ENCODE measurements around the gene RPS19BP1.

The RPS19BP1 gene, protein sequence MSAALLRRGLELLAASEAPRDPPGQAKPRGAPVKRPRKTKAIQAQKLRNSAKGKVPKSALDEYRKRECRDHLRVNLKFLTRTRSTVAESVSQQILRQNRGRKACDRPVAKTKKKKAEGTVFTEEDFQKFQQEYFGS

DNA sequence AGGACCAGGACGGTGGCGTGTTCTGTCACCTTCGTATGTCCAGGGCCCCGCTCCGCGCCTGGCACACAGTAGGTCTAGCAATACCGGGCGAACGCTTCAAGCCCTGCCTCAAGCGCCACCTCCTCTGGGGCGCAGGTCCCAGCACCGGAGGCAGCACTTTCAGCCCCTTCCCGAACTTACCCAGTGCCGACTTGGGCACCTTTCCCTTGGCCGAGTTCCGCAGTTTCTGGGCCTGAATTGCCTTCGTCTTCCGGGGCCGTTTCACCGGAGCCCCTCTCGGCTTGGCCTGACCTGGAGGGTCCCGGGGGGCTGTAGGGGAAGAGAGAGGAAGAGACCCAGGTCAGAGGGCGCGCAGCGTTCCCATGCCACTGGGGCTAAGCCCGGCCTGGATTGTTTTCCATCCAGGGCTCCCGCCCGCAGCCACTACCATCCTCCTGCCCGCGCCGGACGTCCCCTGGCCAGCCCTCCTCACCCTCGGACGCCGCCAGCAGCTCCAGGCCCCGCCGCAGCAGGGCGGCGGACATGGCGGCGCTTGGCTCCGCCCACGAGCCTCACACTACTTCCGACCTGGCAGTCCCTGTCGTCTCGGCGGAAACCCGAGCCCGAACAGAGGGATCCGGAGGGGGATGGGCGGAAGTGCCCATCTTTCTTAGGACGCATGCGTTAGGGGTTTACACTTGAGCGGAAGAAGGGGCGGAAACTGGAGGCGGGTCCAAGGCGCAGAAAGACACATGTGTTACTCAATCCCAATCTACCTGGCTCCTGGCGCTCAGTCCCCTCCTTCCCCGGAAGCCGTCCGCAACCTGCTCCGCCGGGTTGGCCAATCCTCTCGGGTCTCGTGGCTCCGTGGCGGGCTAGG lies at the start of gene RPS19BP1:
Gene RPS19BP1 (minus strand): TSS at position 534 of the 859 bp plus-strand sequence. CDS start 10 bp downstream, at position 524.
- WGBS (ENCODE audit: insufficient coverage, insufficient read length), result no CpG with 5 or more reads among the region's 67 CpGs
- peak; percentile 100 for DNase-seq (ENCODE audit: low read depth, low spot score)
- no peaks in the 10 kb centered on the region for H3K9me3 ChIP-seq (ENCODE audit: control insufficient read depth, insufficient read depth, low read length)
- H3K4me1 ChIP-seq (ENCODE audit: control insufficient read depth, insufficient read depth, low read length), result peaks cover 12% of the 10 kb centered on the region
- peaks cover 9% of the 10 kb centered on the region for H3K36me3 ChIP-seq (ENCODE audit: control insufficient read depth, insufficient read depth, low read length)
- H3K27me3 ChIP-seq (ENCODE audit: control insufficient read depth, insufficient read depth, low read length), result no peaks in the 10 kb centered on the region
- peak within 1 kb of the TSS; percentile 90 for H3K4me3 ChIP-seq (ENCODE audit: low read length)
- no peak within 1 kb of the TSS for H3K27ac ChIP-seq (ENCODE audit: low read length)

DNA sequence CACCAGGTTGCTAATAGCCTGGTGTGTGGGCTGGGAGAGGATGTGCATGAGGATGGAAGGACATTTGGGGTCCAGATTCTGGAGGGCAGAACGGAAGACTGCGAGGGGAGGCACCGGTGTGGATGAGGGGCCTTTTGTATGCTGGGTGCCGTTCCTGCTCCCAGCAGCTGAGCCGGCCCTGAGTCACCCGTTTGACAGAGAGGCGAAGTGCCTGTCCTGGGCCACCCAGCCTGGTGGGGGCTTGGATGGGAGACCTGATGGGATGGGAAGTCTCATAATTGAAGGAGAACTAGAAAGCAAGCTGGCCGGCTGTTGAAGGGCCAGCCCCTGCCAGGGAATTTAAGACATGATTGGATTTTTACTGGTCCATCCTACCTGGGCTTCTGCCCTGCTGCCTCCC lies 48.8 kb upstream of the RPS19BP1 start:
- WGBS (ENCODE audit: insufficient coverage, insufficient read length), result no CpG with 5 or more reads among the region's 8 CpGs
- H3K27ac ChIP-seq (ENCODE audit: low read length), result no peak overlapping the region
- H3K36me3 ChIP-seq (ENCODE audit: control insufficient read depth, insufficient read depth, low read length), result no peaks in the 10 kb centered on the region
- no peaks in the 10 kb centered on the region for H3K27me3 ChIP-seq (ENCODE audit: control insufficient read depth, insufficient read depth, low read length)
- H3K4me1 ChIP-seq (ENCODE audit: control insufficient read depth, insufficient read depth, low read length), result peaks cover 3% of the 10 kb centered on the region; the same call in 1 of the 2 replicates
- DNase-seq (ENCODE audit: low read depth, low spot score), result no peak
- H3K4me3 ChIP-seq (ENCODE audit: low read length), result no peak overlapping the region
- no peaks in the 10 kb centered on the region for H3K9me3 ChIP-seq (ENCODE audit: control insufficient read depth, insufficient read depth, low read length)

DNA sequence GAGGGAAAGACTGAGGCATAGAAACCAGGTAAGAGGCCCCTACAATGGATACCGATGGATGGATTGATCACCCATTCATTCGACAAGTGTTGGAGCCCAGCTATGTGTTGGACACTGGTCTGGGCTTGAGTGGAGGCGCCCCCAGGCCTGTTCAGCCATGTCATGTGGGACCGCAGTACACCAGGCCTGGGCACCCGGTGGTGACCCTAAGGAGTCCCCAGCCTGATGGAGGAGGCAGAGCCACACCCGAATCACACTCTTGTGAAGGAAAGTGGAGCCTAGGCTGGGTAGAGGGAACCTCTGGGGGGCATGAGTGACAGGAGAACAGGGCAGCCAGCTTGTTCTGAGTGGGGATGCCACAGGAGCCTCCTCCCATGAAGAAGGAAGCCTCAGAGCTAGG lies 48.2 kb upstream of the RPS19BP1 start:
- Histone ChIP-seq H3K4me1 (ENCODE audit: control insufficient read depth, insufficient read depth, low read length) (peaks cover 3% of the 10 kb centered on the region; the same call in 1 of the 2 replicates), H3K36me3 (ENCODE audit: control insufficient read depth, insufficient read depth, low read length) (no peaks in the 10 kb centered on the region), H3K27me3 (ENCODE audit: control insufficient read depth, insufficient read depth, low read length) (no peaks in the 10 kb centered on the region), H3K27ac (ENCODE audit: low read length) (no peak overlapping the region), H3K9me3 (ENCODE audit: control insufficient read depth, insufficient read depth, low read length) (no peaks in the 10 kb centered on the region), H3K4me3 (ENCODE audit: low read length) (no peak overlapping the region)
- no peak for DNase-seq (ENCODE audit: low read depth, low spot score)
- no CpG with 5 or more reads among the region's 6 CpGs for WGBS (ENCODE audit: insufficient coverage, insufficient read length)

DNA sequence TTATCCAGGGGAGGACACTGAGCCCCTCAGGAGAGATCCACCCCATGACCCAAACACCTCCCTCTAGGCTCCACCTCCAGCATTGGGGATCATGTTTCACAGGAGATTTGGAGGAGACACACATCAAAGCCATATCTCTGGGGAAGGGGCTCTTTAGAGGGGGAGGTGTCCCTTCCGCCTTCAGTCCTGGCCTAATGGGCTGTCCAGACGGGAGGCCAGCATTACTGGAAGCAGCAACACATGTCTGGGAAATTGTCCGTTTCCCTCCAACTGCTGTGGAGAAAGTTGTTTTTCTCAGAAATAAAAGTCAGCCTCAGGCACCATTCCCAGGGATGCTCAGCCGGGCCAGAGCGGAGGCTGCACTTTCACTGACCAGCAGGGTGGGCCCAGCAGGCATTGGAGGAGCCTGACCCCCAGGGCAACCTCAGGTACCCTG lies 47.5 kb upstream of the RPS19BP1 start:
- Histone ChIP-seq H3K27me3 (ENCODE audit: control insufficient read depth, insufficient read depth, low read length) (no peaks in the 10 kb centered on the region), H3K9me3 (ENCODE audit: control insufficient read depth, insufficient read depth, low read length) (no peaks in the 10 kb centered on the region), H3K36me3 (ENCODE audit: control insufficient read depth, insufficient read depth, low read length) (no peaks in the 10 kb centered on the region), H3K27ac (ENCODE audit: low read length) (no peak overlapping the region), H3K4me1 (ENCODE audit: control insufficient read depth, insufficient read depth, low read length) (peaks cover 3% of the 10 kb centered on the region; the same call in 1 of the 2 replicates), H3K4me3 (ENCODE audit: low read length) (no peak overlapping the region)
- no peak for DNase-seq (ENCODE audit: low read depth, low spot score)
- WGBS (ENCODE audit: insufficient coverage, insufficient read length), result no CpG with 5 or more reads among the region's 5 CpGs

DNA sequence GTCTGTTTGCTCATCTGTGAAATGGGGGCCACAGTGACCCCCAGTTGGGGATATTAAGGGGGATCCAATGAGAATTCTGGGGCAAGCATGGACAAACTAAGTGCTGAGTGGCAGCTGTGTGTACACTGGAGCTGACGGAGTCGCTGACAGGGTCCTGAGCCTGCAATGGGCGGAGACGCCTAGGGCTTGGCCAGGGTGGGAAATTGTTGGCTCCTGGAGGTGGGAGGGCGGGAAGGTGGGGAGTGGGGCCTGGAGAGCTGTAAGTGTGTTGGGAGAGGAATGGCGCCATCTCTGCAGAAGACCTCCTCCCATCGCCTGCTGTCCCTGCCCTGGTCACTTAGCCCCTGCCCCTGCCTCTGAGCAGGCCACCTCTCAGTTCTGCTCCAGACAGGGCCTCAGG lies 45.4 kb upstream of the RPS19BP1 start:
- DNase-seq (ENCODE audit: low read depth, low spot score), result no peak
- Histone ChIP-seq H3K4me3 (ENCODE audit: low read length) (no peak overlapping the region), H3K27me3 (ENCODE audit: control insufficient read depth, insufficient read depth, low read length) (no peaks in the 10 kb centered on the region), H3K27ac (ENCODE audit: low read length) (no peak overlapping the region), H3K36me3 (ENCODE audit: control insufficient read depth, insufficient read depth, low read length) (no peaks in the 10 kb centered on the region), H3K9me3 (ENCODE audit: control insufficient read depth, insufficient read depth, low read length) (no peaks in the 10 kb centered on the region), H3K4me1 (ENCODE audit: control insufficient read depth, insufficient read depth, low read length) (peaks cover 3% of the 10 kb centered on the region; the same call in 1 of the 2 replicates)
- WGBS (ENCODE audit: insufficient coverage, insufficient read length), result no CpG with 5 or more reads among the region's 7 CpGs

DNA sequence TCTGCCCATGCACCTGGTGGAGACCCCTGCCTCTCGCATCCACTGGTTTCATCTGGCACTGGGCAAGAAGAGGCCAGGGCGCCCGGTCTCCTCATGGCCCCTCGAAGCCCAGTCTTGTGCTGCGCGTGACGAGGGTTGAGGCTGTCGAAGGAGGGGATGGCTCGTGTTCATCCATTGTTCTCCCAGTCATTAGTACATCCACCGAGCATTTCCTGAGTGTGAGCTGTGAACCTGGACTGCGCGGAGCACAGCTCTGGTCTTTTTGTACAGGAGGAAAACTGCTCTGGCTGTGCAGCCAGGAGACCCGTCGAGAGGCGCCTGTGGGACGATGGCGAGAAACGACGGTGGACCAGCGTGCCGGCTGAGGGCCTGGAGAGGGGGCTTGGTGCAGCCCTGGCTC lies 44.8 kb upstream of the RPS19BP1 start:
- WGBS (ENCODE audit: insufficient coverage, insufficient read length), result no CpG with 5 or more reads among the region's 21 CpGs
- Histone ChIP-seq H3K27ac (ENCODE audit: low read length) (no peak overlapping the region), H3K4me1 (ENCODE audit: control insufficient read depth, insufficient read depth, low read length) (peaks cover 3% of the 10 kb centered on the region; the same call in 1 of the 2 replicates), H3K27me3 (ENCODE audit: control insufficient read depth, insufficient read depth, low read length) (no peaks in the 10 kb centered on the region), H3K36me3 (ENCODE audit: control insufficient read depth, insufficient read depth, low read length) (no peaks in the 10 kb centered on the region), H3K9me3 (ENCODE audit: control insufficient read depth, insufficient read depth, low read length) (no peaks in the 10 kb centered on the region), H3K4me3 (ENCODE audit: low read length) (no peak overlapping the region)
- DNase-seq (ENCODE audit: low read depth, low spot score), result no peak

DNA sequence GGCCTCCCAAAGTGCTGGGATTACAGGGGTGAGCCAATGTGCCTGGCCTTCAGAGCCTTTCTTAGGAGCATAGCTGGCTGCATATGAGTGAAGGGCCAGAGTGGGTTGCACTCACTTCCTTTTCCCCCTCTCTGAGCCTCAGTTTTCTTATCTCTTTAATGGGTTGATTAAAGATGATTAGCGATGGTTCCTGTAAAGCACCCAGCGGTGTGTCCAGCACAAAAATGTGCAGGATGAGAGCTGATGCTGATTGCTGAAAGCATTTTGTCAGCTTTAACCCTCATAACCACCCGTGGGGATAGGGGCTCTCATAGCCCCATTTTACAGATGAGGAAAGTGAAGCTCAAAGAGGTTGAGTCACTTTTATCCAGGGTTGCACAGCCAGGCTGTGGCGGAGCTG lies 43.5 kb upstream of the RPS19BP1 start:
- peaks cover 3% of the 10 kb centered on the region; the same call in 1 of the 2 replicates for H3K4me1 ChIP-seq (ENCODE audit: control insufficient read depth, insufficient read depth, low read length)
- H3K9me3 ChIP-seq (ENCODE audit: control insufficient read depth, insufficient read depth, low read length), result no peaks in the 10 kb centered on the region
- no CpG with 5 or more reads among the region's 4 CpGs for WGBS (ENCODE audit: insufficient coverage, insufficient read length)
- no peak overlapping the region for H3K4me3 ChIP-seq (ENCODE audit: low read length)
- H3K27ac ChIP-seq (ENCODE audit: low read length), result no peak overlapping the region
- no peak for DNase-seq (ENCODE audit: low read depth, low spot score)
- no peaks in the 10 kb centered on the region for H3K36me3 ChIP-seq (ENCODE audit: control insufficient read depth, insufficient read depth, low read length)
- H3K27me3 ChIP-seq (ENCODE audit: control insufficient read depth, insufficient read depth, low read length), result no peaks in the 10 kb centered on the region

DNA sequence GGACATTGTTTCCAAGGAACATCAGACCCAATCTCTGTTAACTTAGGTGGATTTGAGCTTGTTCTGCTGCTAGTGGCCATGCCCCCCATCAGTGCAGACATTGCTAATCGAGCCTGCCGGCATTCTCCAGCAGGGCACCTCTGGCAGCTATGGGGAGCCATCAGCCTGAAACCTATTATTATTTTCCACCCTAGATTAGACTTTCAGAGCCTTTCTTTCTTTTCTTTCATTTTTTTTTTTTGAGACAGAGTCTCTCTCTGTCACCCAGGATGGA lies 42.9 kb upstream of the RPS19BP1 start:
- Histone ChIP-seq H3K9me3 (ENCODE audit: control insufficient read depth, insufficient read depth, low read length) (no peaks in the 10 kb centered on the region), H3K4me1 (ENCODE audit: control insufficient read depth, insufficient read depth, low read length) (peaks cover 3% of the 10 kb centered on the region; the same call in 1 of the 2 replicates), H3K36me3 (ENCODE audit: control insufficient read depth, insufficient read depth, low read length) (no peaks in the 10 kb centered on the region), H3K4me3 (ENCODE audit: low read length) (no peak overlapping the region), H3K27ac (ENCODE audit: low read length) (no peak overlapping the region), H3K27me3 (ENCODE audit: control insufficient read depth, insufficient read depth, low read length) (no peaks in the 10 kb centered on the region)
- no CpG with 5 or more reads among the region's 2 CpGs for WGBS (ENCODE audit: insufficient coverage, insufficient read length)
- no peak for DNase-seq (ENCODE audit: low read depth, low spot score)

DNA sequence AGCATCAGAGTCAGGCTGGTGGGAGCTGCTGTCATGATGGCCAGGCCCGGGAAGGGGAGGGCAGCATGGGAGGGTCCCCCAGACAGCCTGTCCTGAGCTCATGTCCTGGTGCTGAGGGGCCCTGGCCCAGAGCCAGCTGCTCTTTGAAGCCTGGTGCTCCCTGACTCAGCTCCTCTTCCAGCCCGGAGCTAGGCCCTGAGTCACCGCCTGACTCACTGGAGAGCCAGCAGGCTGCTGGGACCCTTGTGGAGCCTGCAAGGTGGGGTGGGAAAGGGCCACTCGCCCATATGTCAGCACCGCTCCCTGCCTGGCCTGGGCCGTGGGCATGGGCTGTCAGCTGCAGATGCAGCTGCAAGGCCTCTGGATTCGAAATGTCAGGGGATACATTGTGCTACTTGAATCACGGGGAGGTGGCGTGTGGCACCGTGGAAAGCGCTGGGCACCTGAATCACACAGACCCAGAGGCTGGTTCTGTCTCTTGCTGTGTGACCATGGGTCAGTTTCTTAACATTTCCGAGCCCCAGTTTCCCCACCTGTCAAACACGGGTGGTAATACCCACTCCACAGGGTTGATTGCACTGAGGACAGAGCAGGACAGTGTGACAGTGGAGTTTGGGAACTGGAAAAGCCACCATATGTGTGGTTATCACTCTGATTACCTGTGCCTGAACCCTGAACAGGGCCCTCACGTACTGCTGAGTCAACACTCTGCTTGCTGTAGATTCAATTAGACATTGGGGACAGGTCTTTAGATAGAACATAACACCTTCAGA lies 42.4 kb upstream of the RPS19BP1 start:
- Histone ChIP-seq H3K27ac (ENCODE audit: low read length) (no peak overlapping the region), H3K36me3 (ENCODE audit: control insufficient read depth, insufficient read depth, low read length) (no peaks in the 10 kb centered on the region), H3K9me3 (ENCODE audit: control insufficient read depth, insufficient read depth, low read length) (no peaks in the 10 kb centered on the region), H3K4me1 (ENCODE audit: control insufficient read depth, insufficient read depth, low read length) (peaks cover under 1% of the 10 kb centered on the region; the same call in 1 of the 2 replicates), H3K27me3 (ENCODE audit: control insufficient read depth, insufficient read depth, low read length) (no peaks in the 10 kb centered on the region), H3K4me3 (ENCODE audit: low read length) (no peak overlapping the region)
- no peak for DNase-seq (ENCODE audit: low read depth, low spot score)
- no CpG with 5 or more reads among the region's 14 CpGs for WGBS (ENCODE audit: insufficient coverage, insufficient read length)

DNA sequence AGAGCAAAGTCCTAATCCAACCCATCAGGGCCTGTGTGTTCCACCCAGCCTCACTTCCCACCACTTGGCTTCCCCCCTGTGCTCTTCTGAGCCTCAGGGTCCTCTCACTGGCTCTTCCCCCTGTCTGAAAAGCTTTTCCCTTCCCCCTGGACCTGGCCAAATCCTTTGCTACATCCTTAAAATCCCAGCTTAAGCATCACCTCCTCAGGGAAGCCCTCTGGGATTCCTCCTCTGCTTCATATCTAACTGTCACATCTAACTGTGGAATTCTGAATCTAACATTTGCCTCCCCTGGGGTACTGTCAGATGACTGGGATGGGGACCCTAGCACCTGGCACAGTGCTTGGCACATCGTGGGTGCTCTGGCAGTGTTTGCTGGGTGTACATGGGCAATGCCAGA lies 39.0 kb upstream of the RPS19BP1 start:
- DNase-seq (ENCODE audit: low read depth, low spot score), result no peak
- Histone ChIP-seq H3K9me3 (ENCODE audit: control insufficient read depth, insufficient read depth, low read length) (no peaks in the 10 kb centered on the region), H3K27me3 (ENCODE audit: control insufficient read depth, insufficient read depth, low read length) (no peaks in the 10 kb centered on the region), H3K4me3 (ENCODE audit: low read length) (no peak overlapping the region), H3K27ac (ENCODE audit: low read length) (no peak overlapping the region), H3K36me3 (ENCODE audit: control insufficient read depth, insufficient read depth, low read length) (no peaks in the 10 kb centered on the region), H3K4me1 (ENCODE audit: control insufficient read depth, insufficient read depth, low read length) (no peaks in the 10 kb centered on the region)
- no CpG with 5 or more reads among the region's 1 CpG for WGBS (ENCODE audit: insufficient coverage, insufficient read length)
